CD14-positive monocyte (primary cell): ENCODE results near the gene LONRF2. TPM values are rescaled to one million over a fixed set of nuclear protein-coding genes. Genes with fewer than 3 reads are reported as not detected.

Experiments
- DNase-seq, 3 donors: peaks; one replicate each; pipeline ENCODE4 v3.0.0-alpha.2; 2011 to 2022
- H2AFZ ChIP-seq: 2 replicates; pipeline ENCODE4 v1.6.0; 2012; ENCODE audit warnings: mild to moderate bottlenecking, low read depth, low read length, inconsistent platforms; ENCODE audit not compliant: insufficient read depth, poor library complexity, severe bottlenecking
- H3K27ac ChIP-seq, 2 donors: 1 replicate in 1 of 2; 2 replicates in 1 of 2; pipeline ENCODE4 v1.5.1; 2012 to 2013; ENCODE audit warnings: low read length in 2 of 2, control low read depth in 1 of 2, inconsistent platforms in 1 of 2, low read depth in 1 of 2, mild to moderate bottlenecking in 1 of 2
- H3K27me3 ChIP-seq, 2 donors: one replicate each; pipeline versions ENCODE4 v1.6.0 to v1.6.1; 2011 to 2013; ENCODE audit warnings: low read length in 2 of 2; ENCODE audit not compliant: control insufficient read depth in 2 of 2, insufficient read depth in 2 of 2
- H3K36me3 ChIP-seq, 2 donors: replicated peaks in 1 of 2; 1 replicate in 1 of 2; 2 replicates in 1 of 2; pipeline versions ENCODE4 v1.5.1 to v1.6.1; 2012 to 2013; ENCODE audit warnings: low read length in 2 of 2, control low read depth in 1 of 2, inconsistent platforms in 1 of 2, mild to moderate bottlenecking in 1 of 2; ENCODE audit not compliant: insufficient read depth in 2 of 2, control insufficient read depth in 1 of 2
- H3K4me1 ChIP-seq, 2 donors: 1 replicate in 1 of 2; 2 replicates in 1 of 2; pipeline versions ENCODE4 v1.5.1 to v1.6.1; 2012 to 2013; ENCODE audit warnings: low read length in 2 of 2, control low read depth in 1 of 2, inconsistent platforms in 1 of 2, mild to moderate bottlenecking in 1 of 2, moderate library complexity in 1 of 2; ENCODE audit not compliant: insufficient read depth in 2 of 2, control insufficient read depth in 1 of 2
- H3K4me2 ChIP-seq: replicated peaks from 2 replicates; pipeline ENCODE3; 2012; ENCODE audit warnings: low read length, moderate library complexity, mild to moderate bottlenecking; ENCODE audit not compliant: poor library complexity, severe bottlenecking; ENCODE audit errors: extremely low read depth
- H3K4me3 ChIP-seq, 3 experiments: fragments of 200-600 bp in 1 of 3; sonication (generic) in 1 of 3; replicated peaks in 1 of 3; 1 replicate in 2 of 3; 2 replicates in 1 of 3; pipeline ENCODE4 v1.5.1; 2011 to 2013; ENCODE audit warnings: low read length in 3 of 3, mild to moderate bottlenecking in 3 of 3, control low read depth in 2 of 3, low read depth in 2 of 3, inconsistent platforms in 1 of 3, moderate library complexity in 1 of 3
- H3K79me2 ChIP-seq: 2 replicates; pipeline ENCODE4 v1.6.0; 2012; ENCODE audit warnings: mild to moderate bottlenecking, control low read depth, inconsistent platforms, low read length, moderate library complexity; ENCODE audit not compliant: insufficient read depth
- H3K9ac ChIP-seq: 2 replicates; pipeline ENCODE4 v1.6.0; 2017; ENCODE audit warnings: low read length, mild to moderate bottlenecking; ENCODE audit not compliant: insufficient read depth, poor library complexity, severe bottlenecking
- H3K9me3 ChIP-seq, 2 donors: replicated peaks in 1 of 2; 1 replicate in 1 of 2; 2 replicates in 1 of 2; pipeline versions ENCODE4 v1.5.1 to v1.6.1; 2012 to 2013; ENCODE audit warnings: low read length in 2 of 2, control low read depth in 1 of 2; ENCODE audit not compliant: control insufficient read depth in 1 of 2, insufficient read depth in 1 of 2
- H4K20me1 ChIP-seq: 2 replicates; pipeline ENCODE4 v1.6.0; 2012; ENCODE audit warnings: mild to moderate bottlenecking, low read length, control low read depth, moderate library complexity; ENCODE audit not compliant: insufficient read depth
- H3K27ac Mint-ChIP-seq, 7 donors: one replicate each; pipeline ENCODE4 v1.8.0; 2020; ENCODE audit warnings: mild to moderate bottlenecking in 7 of 7, mixed read lengths in 7 of 7, moderate library complexity in 6 of 7, inconsistent platforms in 2 of 7
- H3K27me3 Mint-ChIP-seq, 3 donors: one replicate each; pipeline ENCODE4 v1.8.0; 2021 to 2022; ENCODE audit warnings: low read depth in 3 of 3, mild to moderate bottlenecking in 3 of 3, mixed read lengths in 3 of 3, moderate library complexity in 3 of 3, inconsistent platforms in 1 of 3
- H3K36me3 Mint-ChIP-seq, 2 donors: one replicate each; pipeline ENCODE4 v1.8.0; 2020; ENCODE audit warnings: mixed read lengths in 2 of 2, inconsistent platforms in 1 of 2, mild to moderate bottlenecking in 1 of 2
- H3K4me1 Mint-ChIP-seq: one replicate; pipeline ENCODE4 v1.8.0; 2020; ENCODE audit warnings: mild to moderate bottlenecking, mixed read lengths
- H3K4me3 Mint-ChIP-seq, 2 donors: one replicate each; pipeline ENCODE4 v1.8.0; 2020; ENCODE audit warnings: mild to moderate bottlenecking in 2 of 2, mixed read lengths in 2 of 2, moderate library complexity in 1 of 2
- H3K9me3 Mint-ChIP-seq, 7 donors: one replicate each; pipeline ENCODE4 v1.8.0; 2020 to 2022; ENCODE audit warnings: mixed read lengths in 7 of 7, mild to moderate bottlenecking in 6 of 7, moderate library complexity in 6 of 7, inconsistent platforms in 2 of 7
- CTCF ChIP-seq: fragments of 200-600 bp; IDR thresholded peaks from one replicate; pipeline ENCODE4 v1.8.0; 2022; ENCODE audit warnings: antibody characterized with exemption, mild to moderate bottlenecking
- WGBS: methylation state at CpG from one replicate; pipeline ENCODE4 v1.1.5; 2013; ENCODE audit warnings: missing lambda C conversion rate; ENCODE audit not compliant: insufficient coverage; 5-methylcytosine and 5-hydroxymethylcytosine counted together
- intact Hi-C, 2 donors: fragments of 100-400 bp; cut with micrococcal nuclease; formaldehyde crosslinking; loops; one replicate each; pipeline versions ENCODE4 v1.15.0 to v1.15.1; 2023
- polyA plus RNA-seq, 3 donors: library from polyadenylated mRNA; depleted of rRNA in 1 of 3; unstranded in 2 of 3; stranded (reverse) in 1 of 3; fragments of 300-500 nt in 2 of 3; fragments of >200 nt in 1 of 3; fragmentation: Illumina TruSeq in 2 of 3; gene quantifications; 1 replicate in 2 of 3; 2 replicates in 1 of 3; pipeline ENCODE4 v1.2.3, GENCODE V29; 2012 to 2021

The LONRF2 gene
- polyA plus RNA-seq, 3 donors: not detected

- Mint-ChIP-seq H3K27ac (no peak overlapping the region), H3K4me3 (no peak overlapping the region), H3K27me3 (peaks cover 0 to 13% (median 2%) of the 10 kb centered on the region in 3 donors), H3K36me3 (no peaks in the 10 kb centered on the region), H3K9me3 (peaks cover 0 to 6% (median 0%) of the 10 kb centered on the region in 7 donors), H3K4me1 (no peaks in the 10 kb centered on the region)
- no peak for TF ChIP-seq CTCF
- Histone ChIP-seq H3K36me3 (no peaks in the 10 kb centered on the region), H3K4me2 (no peak overlapping the region), H3K4me1 (no peaks in the 10 kb centered on the region), H3K4me3 (no peak overlapping the region), H3K27ac (no peak overlapping the region), H2AFZ (no peak overlapping the region), H3K27me3 (no peaks in the 10 kb centered on the region), H3K9me3 (no peaks in the 10 kb centered on the region), H3K9ac (no peak overlapping the region), H3K79me2 (no peaks in the 10 kb centered on the region), H4K20me1 (no peaks in the 10 kb centered on the region)
- intact Hi-C loops: no loop called here
- DNase-seq: no peak
- 94% methylated on average over 3 of the region's 9 CpGs for WGBS
These were observed 28.8 kb downstream of the LONRF2 start for GRCh38 chr2:100293341-100294161.

- intact Hi-C loops: no loop called here
- no peak for TF ChIP-seq CTCF
- H3K4me3 Mint-ChIP-seq: no peak overlapping the region
These were observed 30.2 kb downstream of the LONRF2 start for GRCh38 chr2:100292022-100292580.

More at GRCh38 chr2:100292022-100292580, 30.2 kb downstream of the LONRF2 start:
- Histone ChIP-seq H4K20me1 (no peaks in the 10 kb centered on the region), H3K79me2 (no peaks in the 10 kb centered on the region), H3K9me3 (no peaks in the 10 kb centered on the region), H2AFZ (no peak overlapping the region), H3K4me2 (no peak overlapping the region), H3K9ac (no peak overlapping the region), H3K36me3 (no peaks in the 10 kb centered on the region), H3K4me3 (no peak overlapping the region), H3K27ac (no peak overlapping the region), H3K27me3 (no peaks in the 10 kb centered on the region), H3K4me1 (no peaks in the 10 kb centered on the region)
- no peaks in the 10 kb centered on the region for H3K4me1 Mint-ChIP-seq
- H3K36me3 Mint-ChIP-seq: no peaks in the 10 kb centered on the region
- peaks cover 0 to 11% (median 2%) of the 10 kb centered on the region in 3 donors for H3K27me3 Mint-ChIP-seq
- H3K9me3 Mint-ChIP-seq: peaks cover 0 to 6% (median 0%) of the 10 kb centered on the region in 7 donors
- no peak for DNase-seq
- 53% methylated on average over 3 of the region's 4 CpGs for WGBS
- H3K27ac Mint-ChIP-seq: no peak overlapping the region
